Measurements from ENCODE around the gene TMOD2. TPM values are rescaled to one million over a fixed set of nuclear protein-coding genes. Genes with fewer than 3 reads are reported as not detected.
A peak's percentile ranks its signal among the peaks of the same experiment; 100 is the strongest.

TMOD2 gene
- total RNA-seq, 4 donors from 2014 or later: 1.8 to 6.8 (median 5.3) TPM

GRCh38 chr15:51849860-51850259 is 98.5 kb downstream of the TMOD2 start:
- Histone ChIP-seq H3K4me1 (peaks cover 0 to 44% (median 16%) of the 10 kb centered on the region in 4 donors), H3K36me3 (no peaks in the 10 kb centered on the region), H3K4me3 (no peak overlapping the region), H3K27me3 (no peaks in the 10 kb centered on the region), H3K9me3 (no peaks in the 10 kb centered on the region), H3K27ac (no peak overlapping the region)
- no peak for DNase-seq
- in situ Hi-C loops (cut with MboI; ENCODE audit: low pct_ligation_motif_present in 1 of 4, low pct_unique_long_range_greater_than_20kb in 1 of 4, low sequenced_read_pairs in 3 of 4) (loop anchor here in 1 of 4 donors (25.0 kb wide), 1 partner anchor 88 kb away; the partner anchor contains the start of gene TMOD2), intact Hi-C loops (cut with DNase I; ENCODE audit: low total_unique reads) (no loop called here)
- WGBS, 2 donors (ENCODE audit: low coverage in 1 of 2): 89 to 90% methylated on average over 3 of the region's 3 CpGs
- TF ChIP-seq POLR2A (IDR thresholded peaks at IDR 0.05) (no peak), POLR2AphosphoS5 (IDR thresholded peaks at IDR 0.05) (no peak), EP300 (IDR thresholded peaks at IDR 0.05; ENCODE audit: low read depth) (no peak), CTCF (IDR thresholded peaks at IDR 0.05) (no peak)

GRCh38 chr15:51853998-51854397 is 102.6 kb downstream of the TMOD2 start:
- no peaks in the 10 kb centered on the region for H3K9me3 ChIP-seq
- H3K27me3 ChIP-seq: no peaks in the 10 kb centered on the region
- WGBS, 2 donors (ENCODE audit: low coverage in 1 of 2): 86% methylated on average over 2 of the region's 2 CpGs
- in situ Hi-C loops (cut with MboI; ENCODE audit: low pct_ligation_motif_present in 1 of 4, low pct_unique_long_range_greater_than_20kb in 1 of 4, low sequenced_read_pairs in 3 of 4): loop anchor here in 1 of 4 donors (25.0 kb wide), 1 partner anchor 92 kb away; the partner anchor contains the start of gene TMOD2
- TF ChIP-seq CTCF (IDR thresholded peaks at IDR 0.05) (no peak), EP300 (IDR thresholded peaks at IDR 0.05; ENCODE audit: low read depth) (no peak), POLR2A (IDR thresholded peaks at IDR 0.05) (no peak), POLR2AphosphoS5 (IDR thresholded peaks at IDR 0.05) (no peak)
- H3K4me3 ChIP-seq: no peak overlapping the region
- peaks cover 0 to 38% (median 1%) of the 10 kb centered on the region in 4 donors for H3K4me1 ChIP-seq
- H3K36me3 ChIP-seq: no peaks in the 10 kb centered on the region
- intact Hi-C loops (cut with DNase I; ENCODE audit: low total_unique reads): no loop called here
- no peak for DNase-seq
- H3K27ac ChIP-seq: no peak overlapping the region

GRCh38 chr15:51855612-51856011 is 104.2 kb downstream of the TMOD2 start:
- Histone ChIP-seq H3K36me3 (no peaks in the 10 kb centered on the region), H3K9me3 (no peaks in the 10 kb centered on the region), H3K4me3 (no peak overlapping the region), H3K27ac (peak overlapping the region in 1 of 4 donors; percentile 17), H3K4me1 (peaks cover 0 to 30% (median 1%) of the 10 kb centered on the region in 4 donors), H3K27me3 (no peaks in the 10 kb centered on the region)
- intact Hi-C loops (cut with DNase I; ENCODE audit: low total_unique reads): no loop called here
- 80 to 83% methylated on average over 1 of the region's 1 CpG for WGBS, 2 donors (ENCODE audit: low coverage in 1 of 2)
- DNase-seq: no peak
- TF ChIP-seq POLR2AphosphoS5 (IDR thresholded peaks at IDR 0.05) (no peak), EP300 (IDR thresholded peaks at IDR 0.05; ENCODE audit: low read depth) (no peak), CTCF (IDR thresholded peaks at IDR 0.05) (no peak), POLR2A (IDR thresholded peaks at IDR 0.05) (no peak)
- in situ Hi-C loops (cut with MboI; ENCODE audit: low pct_ligation_motif_present in 1 of 4, low pct_unique_long_range_greater_than_20kb in 1 of 4, low sequenced_read_pairs in 3 of 4): loop anchor here in 1 of 4 donors (25.0 kb wide), 1 partner anchor 93 kb away; the partner anchor contains the start of gene TMOD2

- no peak overlapping the region for H3K27ac ChIP-seq
- TF ChIP-seq POLR2A (IDR thresholded peaks at IDR 0.05) (no peak), CTCF (IDR thresholded peaks at IDR 0.05) (no peak), POLR2AphosphoS5 (IDR thresholded peaks at IDR 0.05) (no peak), EP300 (IDR thresholded peaks at IDR 0.05; ENCODE audit: low read depth) (no peak)
- 80 to 82% methylated on average over 5 of the region's 5 CpGs for WGBS, 2 donors (ENCODE audit: low coverage in 1 of 2)
- intact Hi-C loops (cut with DNase I; ENCODE audit: low total_unique reads) (no loop called here), in situ Hi-C loops (cut with MboI; ENCODE audit: low pct_ligation_motif_present in 1 of 4, low pct_unique_long_range_greater_than_20kb in 1 of 4, low sequenced_read_pairs in 3 of 4) (loop anchor here in 1 of 4 donors (25.0 kb wide), 1 partner anchor 95 kb away; the partner anchor contains the start of gene TMOD2)
- H3K36me3 ChIP-seq: no peaks in the 10 kb centered on the region
- peaks cover 0 to 30% (median 1%) of the 10 kb centered on the region in 4 donors for H3K4me1 ChIP-seq
- no peaks in the 10 kb centered on the region for H3K27me3 ChIP-seq
- DNase-seq: no peak
- H3K9me3 ChIP-seq: no peaks in the 10 kb centered on the region
- H3K4me3 ChIP-seq: no peak overlapping the region
Measured at GRCh38 chr15:51856714-51857380, 105.5 kb downstream of the TMOD2 start.

Measured in transverse colon (tissue), 4 donors.